NOMO-1 (cell line): Measurements from ENCODE around the gene SCD5.

Experiments
- DNase-seq, 2 experiments: peaks; one replicate each; lab custom pipeline; 2025; ENCODE audit not compliant: unreplicated experiment in 2 of 2; lab: John Stamatoyannopoulos, UW

The SCD5 gene

DNA sequence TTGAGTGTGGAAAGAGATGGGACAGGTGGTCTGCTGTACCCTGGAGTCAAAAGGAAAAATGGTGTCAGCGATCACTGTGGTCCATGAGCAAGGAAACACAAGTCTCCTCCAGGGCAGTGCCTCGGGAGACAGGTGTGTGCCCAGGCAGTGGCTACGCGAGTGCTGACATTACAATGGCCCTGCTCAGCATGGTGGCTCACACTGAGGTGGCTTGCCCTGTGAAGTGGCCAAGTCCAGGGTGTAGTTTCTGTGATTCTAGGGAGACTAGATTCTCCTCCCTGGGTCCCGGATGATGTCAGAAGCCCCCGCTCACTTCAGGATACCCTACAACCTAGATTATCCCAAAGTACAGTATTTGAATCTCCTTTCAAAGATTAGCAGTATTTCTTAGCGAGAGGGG, 192.0 kb downstream of the SCD5 start:
- DNase-seq: no peak

DNA sequence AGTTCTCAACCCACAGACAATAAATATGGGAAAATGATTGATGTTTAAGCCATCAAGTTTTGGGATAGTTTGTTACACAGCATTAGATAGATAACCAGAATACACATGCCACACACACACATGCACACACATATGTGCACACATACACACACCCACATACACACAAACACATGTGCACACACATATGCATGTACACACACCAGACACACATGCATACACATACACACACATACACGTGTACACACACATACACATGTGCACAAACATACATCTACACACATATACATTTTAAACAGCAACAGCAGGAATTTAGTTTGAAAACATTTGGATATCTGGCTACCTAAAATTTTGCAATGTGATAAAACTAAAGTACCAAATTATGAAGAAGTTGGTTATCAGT, 194.1 kb downstream of the SCD5 start:
- DNase-seq: no peak

DNA sequence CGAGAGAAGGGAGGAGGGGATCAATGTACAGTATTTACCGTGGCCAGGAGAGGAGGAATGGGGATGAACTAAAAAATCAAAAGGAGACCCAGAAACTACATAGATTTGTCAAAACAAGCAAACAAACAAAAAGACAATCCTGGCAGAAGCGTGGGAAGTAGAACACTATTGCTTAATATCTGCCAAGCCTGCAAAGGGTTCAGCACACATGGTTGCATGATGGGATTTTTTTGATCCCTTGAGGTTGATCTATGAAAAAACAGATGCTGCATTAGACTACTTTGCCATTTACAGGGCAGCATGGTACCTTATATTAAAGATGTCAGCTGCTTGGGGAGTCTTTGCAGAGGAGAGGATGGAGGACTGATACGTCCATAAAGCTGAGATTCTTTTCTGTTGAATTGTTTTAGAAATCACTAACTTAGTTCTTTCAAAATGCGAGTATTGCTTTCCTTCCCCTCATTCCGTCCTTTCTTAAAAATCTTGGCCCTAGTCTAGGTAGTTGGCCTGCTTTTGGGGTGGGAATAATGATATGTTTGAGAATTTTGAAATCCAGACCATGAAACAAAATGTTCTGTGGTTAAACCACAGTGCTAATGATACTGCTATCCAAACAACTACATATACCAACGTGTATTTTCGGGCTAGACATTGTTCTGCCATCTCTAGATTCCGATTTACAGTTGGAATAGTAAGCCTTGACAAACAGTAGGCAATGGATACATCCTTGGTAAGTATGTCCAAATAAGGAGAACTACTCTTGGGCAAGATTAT, 197.2 kb downstream of the SCD5 start:
- DNase-seq: no peak

DNA sequence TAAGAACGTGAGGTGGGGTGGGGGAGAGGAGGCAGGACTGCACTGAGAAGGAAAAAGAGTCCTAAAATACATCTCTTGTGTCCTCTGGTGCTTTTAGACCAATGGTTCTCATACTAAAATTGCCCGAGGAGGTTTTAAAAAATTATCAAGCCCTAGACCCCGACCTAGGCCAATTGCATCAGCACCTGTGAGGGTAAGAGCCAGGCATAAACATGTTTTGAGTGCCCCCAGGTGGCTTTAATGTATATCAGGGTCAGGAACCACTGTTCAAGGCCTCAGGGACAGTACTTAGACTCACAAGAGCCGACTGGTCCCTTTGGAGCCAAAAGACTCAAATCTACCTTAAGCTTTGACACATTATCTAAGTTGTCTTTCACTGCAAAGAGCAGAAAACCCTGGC, 199.3 kb downstream of the SCD5 start:
- no peak for DNase-seq

DNA sequence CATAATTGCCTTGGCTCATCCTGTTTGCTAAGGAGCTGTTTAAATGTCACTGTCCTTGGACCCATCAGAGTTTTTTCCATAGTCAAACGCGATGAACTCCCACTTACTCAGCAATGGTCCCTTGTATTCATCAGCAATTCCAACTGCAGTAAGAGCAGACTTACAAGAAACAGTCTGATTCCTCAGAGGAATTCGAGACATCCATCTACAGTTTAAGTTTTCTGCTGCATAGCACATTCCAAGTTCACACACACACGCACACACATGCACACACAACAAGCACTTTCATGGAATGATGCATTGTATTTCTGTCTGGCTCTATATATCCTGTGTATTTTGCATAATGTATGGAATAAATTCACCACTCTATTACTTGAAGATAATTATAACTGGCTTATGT, 204.1 kb downstream of the SCD5 start:
- no peak for DNase-seq

DNA sequence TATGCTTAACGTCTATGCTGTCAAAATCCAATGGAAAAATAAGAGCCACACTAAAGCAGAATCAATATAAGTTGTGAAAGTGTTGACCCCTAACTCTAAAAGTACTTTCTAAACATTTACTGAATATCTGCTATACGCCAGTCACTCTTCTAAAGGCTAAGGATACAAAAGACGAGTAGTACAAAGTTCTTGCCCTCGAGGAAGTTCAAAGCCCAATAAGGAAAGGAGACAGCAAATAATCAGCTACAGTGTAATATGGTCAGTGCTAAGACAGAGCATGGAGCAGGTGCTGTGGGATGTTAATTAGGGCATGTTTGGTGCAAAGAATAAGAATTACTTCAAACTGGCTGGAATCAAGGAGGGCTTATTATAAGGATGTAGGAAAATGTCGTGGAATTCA, 205.2 kb downstream of the SCD5 start:
- no peak for DNase-seq

DNA sequence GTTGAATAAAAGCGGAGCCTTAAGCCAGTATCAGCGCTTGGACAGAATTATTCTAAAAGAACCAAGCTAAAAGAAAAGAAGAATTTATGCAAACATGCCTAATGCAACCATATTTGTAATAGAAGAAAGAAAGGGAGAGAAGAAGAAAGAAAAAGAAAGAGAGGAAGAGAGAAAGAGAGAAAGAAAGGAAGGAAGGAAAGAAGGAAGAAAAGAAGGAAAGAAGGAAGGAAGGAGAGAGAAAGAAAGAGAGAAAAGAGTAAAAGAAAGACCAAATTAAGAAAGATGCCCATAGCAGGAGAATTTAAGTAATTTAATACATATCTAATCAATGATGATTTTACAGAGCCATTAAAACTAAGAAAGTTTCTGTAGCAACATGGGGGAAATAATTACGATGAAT, 206.0 kb downstream of the SCD5 start:
- no peak for DNase-seq

DNA sequence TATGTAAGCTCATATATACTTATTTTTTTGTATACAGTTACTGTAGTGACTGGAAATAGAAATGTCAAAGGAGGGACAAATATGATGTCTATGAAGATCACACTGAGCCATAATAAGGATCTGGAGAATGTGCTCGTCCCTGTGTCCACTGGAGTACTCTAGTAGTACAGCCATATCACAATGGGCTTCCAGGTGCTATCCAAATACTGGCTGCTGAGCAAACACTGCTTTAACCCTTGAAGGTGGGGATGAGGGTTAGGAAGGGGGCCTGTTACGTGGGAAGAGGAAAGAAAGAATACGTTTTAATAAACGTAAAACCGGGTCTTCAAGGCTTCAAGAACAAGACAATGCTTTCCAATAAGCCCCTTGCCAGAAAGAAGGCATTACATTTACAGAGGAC, 207.0 kb downstream of the SCD5 start:
- no peak for DNase-seq

DNA sequence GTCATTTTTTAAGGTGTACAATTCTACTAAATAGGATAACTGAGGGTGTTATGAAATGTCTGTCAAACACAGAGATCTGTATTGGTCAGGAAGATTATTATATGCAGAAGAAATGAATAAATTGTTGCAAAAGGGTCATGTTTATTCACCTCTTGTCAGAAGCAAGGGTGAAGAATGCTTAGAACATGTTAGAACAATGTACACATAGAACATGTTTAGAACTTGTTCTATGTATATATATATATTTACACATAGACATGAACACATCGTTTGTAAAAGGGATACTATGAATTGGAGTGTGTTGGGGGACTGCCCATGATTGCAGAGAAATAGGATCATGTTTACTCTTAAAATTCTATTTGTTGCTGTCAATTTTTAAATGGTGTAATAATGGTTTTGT, 208.8 kb downstream of the SCD5 start:
- DNase-seq: no peak

DNA sequence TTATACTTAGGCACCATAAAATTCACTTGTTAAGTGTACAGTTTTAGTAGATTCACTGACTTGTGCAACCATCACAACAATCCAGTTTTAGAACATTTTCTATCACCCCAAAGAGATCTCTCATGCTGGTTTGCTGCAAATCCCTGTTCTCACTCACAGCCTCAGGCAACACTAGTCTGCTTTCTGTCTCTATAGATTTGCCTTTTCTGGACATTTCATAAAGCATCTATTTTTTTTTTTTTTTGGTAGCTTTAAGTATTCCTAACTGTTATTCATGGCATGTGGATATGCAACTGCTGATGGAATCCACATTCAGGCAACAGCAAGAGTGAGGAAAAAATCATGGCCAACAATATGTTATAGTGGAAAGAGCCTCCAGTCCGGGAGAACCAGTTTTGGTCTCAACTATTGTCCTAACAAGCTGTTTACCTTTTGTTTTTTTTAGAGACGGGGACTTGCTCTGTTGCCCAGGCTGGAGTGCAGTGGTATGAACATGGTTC, 209.8 kb downstream of the SCD5 start:
- no peak for DNase-seq

DNA sequence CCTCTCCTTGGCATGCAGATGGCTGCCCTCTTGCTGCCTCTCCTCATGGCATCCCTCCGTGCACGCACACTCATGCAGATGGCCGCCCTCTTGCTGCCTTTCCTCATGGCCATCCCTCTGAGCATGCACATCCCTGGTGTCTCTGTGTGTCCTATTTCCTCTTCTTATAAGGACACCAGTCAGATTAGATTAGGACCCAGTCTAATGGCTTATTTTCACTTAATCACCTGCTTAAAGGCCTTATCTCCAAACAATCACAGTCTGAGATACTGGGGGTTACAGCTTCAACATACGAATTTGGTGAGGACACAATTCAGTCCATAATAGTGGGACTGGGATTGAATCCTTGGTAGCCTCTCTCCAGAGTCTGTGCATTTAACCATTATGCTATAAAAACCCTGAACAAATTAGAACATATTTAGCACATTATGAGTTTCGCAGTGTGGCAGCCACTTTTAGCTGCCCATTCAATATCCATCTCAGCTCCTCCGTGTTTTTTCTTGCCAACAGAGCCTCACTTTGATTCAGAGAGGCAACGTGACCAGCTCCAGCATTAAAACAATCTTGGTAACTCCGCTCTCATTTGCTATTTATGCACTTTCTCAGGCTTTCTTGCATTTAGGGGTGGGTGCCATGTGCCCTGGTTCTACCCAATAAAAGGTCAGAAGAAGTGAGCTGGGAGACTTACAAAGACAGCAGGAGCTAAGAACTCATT, 210.6 kb downstream of the SCD5 start:
- no peak for DNase-seq

DNA sequence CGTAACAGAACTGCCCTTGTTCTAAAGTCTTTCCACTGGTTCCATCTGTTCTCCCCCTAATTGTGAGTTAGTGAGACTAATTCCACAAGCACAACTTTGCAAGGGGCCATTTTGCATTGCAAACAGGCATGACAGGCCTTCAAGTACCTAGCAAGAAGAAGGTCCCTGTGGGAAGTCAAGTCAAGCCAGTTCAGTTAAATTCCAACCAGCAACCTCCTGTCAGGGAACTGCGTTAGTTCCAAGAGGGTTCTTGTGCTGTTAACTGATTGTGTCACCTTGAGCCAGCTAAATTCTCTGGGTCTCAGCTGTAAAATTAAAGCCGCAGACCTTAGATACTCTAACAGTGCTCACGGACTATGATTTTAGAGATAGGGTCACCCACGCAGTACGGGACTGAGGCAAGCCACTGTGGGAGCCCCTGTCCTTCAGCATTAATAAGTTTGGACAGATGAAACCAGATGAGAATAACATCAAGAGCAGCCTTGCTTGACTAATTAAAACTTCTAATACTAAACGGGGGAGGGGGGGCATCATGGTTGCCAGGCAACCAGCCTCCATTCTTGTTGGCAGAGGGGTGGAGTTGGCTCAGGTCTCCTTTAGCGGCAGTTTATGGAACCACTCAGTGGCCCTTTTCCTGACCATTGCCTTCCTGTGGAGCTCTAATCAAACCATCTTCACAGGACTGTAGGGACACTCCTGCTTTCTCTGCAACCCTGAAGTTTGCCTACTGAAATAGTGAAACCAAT, 212.7 kb downstream of the SCD5 start:
- DNase-seq: no peak

DNA sequence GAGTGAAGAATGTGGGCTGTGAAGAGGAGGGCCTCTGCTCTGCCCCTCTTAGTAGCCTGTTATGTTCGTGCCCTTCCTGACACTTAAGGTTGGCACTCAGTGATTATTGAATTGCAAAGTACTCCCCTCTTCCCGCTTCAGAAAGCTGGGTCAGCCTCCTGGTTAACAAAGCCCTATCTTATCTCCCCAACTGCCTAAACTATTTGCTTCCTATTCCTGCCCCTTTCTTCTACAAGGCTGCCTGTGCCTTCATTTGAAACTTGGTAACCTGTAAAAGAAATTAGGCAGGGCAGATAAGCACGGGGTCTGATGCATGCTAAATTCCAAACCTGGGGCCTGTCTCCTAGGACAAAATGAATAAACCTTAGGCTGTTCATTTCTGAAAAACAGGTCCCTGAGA, 213.7 kb downstream of the SCD5 start:
- no peak for DNase-seq

DNA sequence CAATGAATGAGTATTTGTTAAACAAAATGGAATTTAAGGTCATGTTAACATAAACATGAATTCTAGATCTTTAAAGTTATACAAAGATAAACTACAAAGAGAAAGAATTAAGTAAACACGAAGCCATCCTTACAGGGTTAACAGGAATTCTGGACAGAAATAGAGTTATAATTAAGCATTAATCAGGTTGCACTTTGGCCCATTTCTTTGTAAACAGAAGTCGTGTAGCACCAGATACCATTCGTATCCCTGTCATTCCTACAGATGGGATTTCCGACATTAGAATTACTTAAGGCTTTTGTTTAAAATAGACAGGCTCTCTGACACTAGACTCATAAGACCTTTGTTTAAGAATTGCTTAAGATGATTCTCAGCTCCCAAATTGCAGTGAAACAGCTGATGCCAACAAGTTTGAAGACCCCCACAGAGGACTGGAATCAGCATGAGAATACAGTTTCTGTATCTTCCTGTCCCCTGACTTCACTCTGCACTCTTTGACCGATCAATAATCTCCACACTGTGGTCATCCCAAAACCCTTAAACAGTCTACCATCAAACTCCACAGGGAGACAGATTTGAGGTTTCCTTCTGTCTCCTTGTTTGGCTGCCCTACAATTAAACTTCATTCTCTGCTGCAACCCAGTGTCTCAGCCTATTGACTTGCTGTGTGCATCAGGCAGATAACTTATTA, 214.6 kb downstream of the SCD5 start:
- DNase-seq: no peak

DNA sequence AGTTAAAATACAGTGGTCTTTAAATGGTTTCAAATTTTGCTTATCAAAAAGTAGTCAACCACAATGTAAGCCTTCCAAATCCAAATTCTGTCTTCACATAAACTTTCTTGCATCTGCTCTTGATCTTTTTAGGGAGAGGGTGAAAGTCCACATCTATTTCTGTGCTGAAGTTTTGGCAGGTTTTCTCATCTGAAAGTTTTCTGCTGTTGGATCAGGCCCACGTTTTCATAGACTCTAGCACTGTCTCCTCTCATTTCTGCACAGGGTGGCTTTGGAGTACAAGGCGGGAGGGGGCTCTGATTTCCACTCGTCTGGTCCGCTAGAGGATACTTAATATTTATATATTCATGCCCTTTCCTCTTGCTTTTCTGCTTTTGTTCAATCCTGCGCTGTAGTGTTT, 218.7 kb downstream of the SCD5 start:
- DNase-seq: no peak
